Caco-2 (cell line): ENCODE measurements around the gene HLA-F. TPM values are rescaled to one million over a fixed set of nuclear protein-coding genes. Genes with fewer than 3 reads are reported as not detected.

Experiments used
- BruUV-seq: library from RNA; stranded (reverse); fragments of 400-500 nt; replicated peaks from 2 replicates; lab custom pipeline; 2021; lab: Mats Ljungman, UMichigan
- CTCF ChIA-PET: fragments of 300-600 bp; sonication (Branson Sonifier 250); formaldehyde crosslinking; loops from one replicate; lab custom pipeline; 2022; ENCODE audit warnings: antibody characterized with exemption; lab: Charles Lee
- POLR2A ChIA-PET: fragments of 300-600 bp; sonication (Branson Sonifier 250); formaldehyde crosslinking; loops from one replicate; lab custom pipeline; 2022; ENCODE audit warnings: antibody characterized with exemption; lab: Charles Lee
- DNase-seq, 2 experiments: peaks; one replicate each; pipeline versions ENCODE4 v3.0.0 to v3.0.0-alpha.2; 2020 to 2022
- H3K27me3 ChIP-seq: replicated peaks from 2 replicates; pipeline ENCODE4 v1.6.0; 2011; ENCODE audit warnings: low read length; ENCODE audit not compliant: control insufficient read depth, insufficient read depth
- H3K36me3 ChIP-seq: 2 replicates; pipeline ENCODE4 v1.5.1; 2011; ENCODE audit warnings: low read length; ENCODE audit not compliant: control insufficient read depth, insufficient read depth
- H3K4me1 ChIP-seq: fragments of 250-450 bp; sonication (Bioruptor Pico); 2 replicates; pipeline ENCODE4 v1.5.1; 2020; ENCODE audit warnings: mild to moderate bottlenecking
- H3K4me3 ChIP-seq: 2 replicates; pipeline ENCODE4 v1.5.1; 2011; ENCODE audit warnings: low read depth, mild to moderate bottlenecking, control low read depth, low read length
- H3K9me3 ChIP-seq: fragments of 250-450 bp; sonication (Bioruptor Pico); 2 replicates; pipeline ENCODE4 v1.5.1; 2020; ENCODE audit warnings: mild to moderate bottlenecking, moderate library complexity
- H3K27ac Mint-ChIP-seq: one replicate; pipeline ENCODE4 v1.8.0; 2022; ENCODE audit warnings: mixed read lengths; ENCODE audit not compliant: unreplicated experiment
- H3K27me3 Mint-ChIP-seq: one replicate; pipeline ENCODE4 v1.8.0; 2022; ENCODE audit warnings: mixed read lengths; ENCODE audit not compliant: insufficient read depth, unreplicated experiment
- H3K36me3 Mint-ChIP-seq: one replicate; pipeline ENCODE4 v1.8.0; 2022; ENCODE audit warnings: mild to moderate bottlenecking, mixed read lengths; ENCODE audit not compliant: insufficient read depth, unreplicated experiment
- H3K4me1 Mint-ChIP-seq: one replicate; pipeline ENCODE4 v1.8.0; 2022; ENCODE audit warnings: low read depth, mixed read lengths; ENCODE audit not compliant: unreplicated experiment
- H3K4me3 Mint-ChIP-seq: one replicate; pipeline ENCODE4 v1.8.0; 2022; ENCODE audit warnings: mild to moderate bottlenecking, moderate library complexity, mixed read lengths; ENCODE audit not compliant: unreplicated experiment
- H3K9me3 Mint-ChIP-seq: one replicate; pipeline ENCODE4 v1.8.0; 2022; ENCODE audit warnings: mixed read lengths; ENCODE audit not compliant: unreplicated experiment
- CTCF ChIP-seq, 2 experiments: fragments of 200-600 bp in 1 of 2; IDR thresholded peaks; 1 replicate in 1 of 2; 2 replicates in 1 of 2; pipeline versions ENCODE4 v1.5.1 to v1.8.0; 2011 to 2022; ENCODE audit warnings: antibody characterized with exemption in 1 of 2, control low read depth in 1 of 2, inconsistent platforms in 1 of 2, low read depth in 1 of 2, low read length in 1 of 2, mild to moderate bottlenecking in 1 of 2, moderate library complexity in 1 of 2; ENCODE audit not compliant: insufficient read depth in 1 of 2, severe bottlenecking in 1 of 2, unreplicated experiment in 1 of 2
- intact Hi-C: fragments of 100-400 bp; cut with micrococcal nuclease; formaldehyde crosslinking; loops from one replicate; pipeline ENCODE4 v1.10.0; 2022; ENCODE audit not compliant: unreplicated experiment
- total RNA-seq: library from RNA; stranded (reverse); gene quantifications from 2 replicates; pipeline ENCODE4 v1.2.3, GENCODE V29; 2022

HLA-F gene
- total RNA-seq, 1 experiment from 2014 or later, result 4.7 TPM

- BruUV-seq, result no TSS peak
- intact Hi-C loops, result no loop called here
- no peaks in the 10 kb centered on the region for H3K9me3 Mint-ChIP-seq
- DNase-seq, result peak in 1 of 2 experiments; percentile 9
- Histone ChIP-seq H3K4me1 (no peaks in the 10 kb centered on the region), H3K9me3 (no peaks in the 10 kb centered on the region), H3K36me3 (no peaks in the 10 kb centered on the region), H3K4me3 (no peak overlapping the region), H3K27me3 (no peaks in the 10 kb centered on the region)
- no peak for TF ChIP-seq CTCF (IDR thresholded peaks at IDR 0.05; ENCODE audit: insufficient read depth in 1 of 2, low read depth in 1 of 2, low read length in 1 of 2, severe bottlenecking in 1 of 2, unreplicated experiment in 1 of 2)
- POLR2A ChIA-PET, result no interaction called here
- H3K4me3 Mint-ChIP-seq, result no peak overlapping the region
- no peak overlapping the region for H3K27ac Mint-ChIP-seq
- H3K4me1 Mint-ChIP-seq, result no peaks in the 10 kb centered on the region
- peaks cover 3% of the 10 kb centered on the region for H3K27me3 Mint-ChIP-seq
- CTCF ChIA-PET, result no interaction called here
- no peaks in the 10 kb centered on the region for H3K36me3 Mint-ChIP-seq
These were observed 37.4 kb upstream of the HLA-F start for GRCh38 chr6:29685718-29686326.

GRCh38 chr6:29694637-29695036, 28.6 kb upstream of the HLA-F start:
- H3K36me3 Mint-ChIP-seq, result no peaks in the 10 kb centered on the region
- no peaks in the 10 kb centered on the region for H3K36me3 ChIP-seq
- intact Hi-C loops, result no loop called here
- no peaks in the 10 kb centered on the region for H3K9me3 ChIP-seq
- TF ChIP-seq CTCF (IDR thresholded peaks at IDR 0.05; ENCODE audit: insufficient read depth in 1 of 2, low read depth in 1 of 2, low read length in 1 of 2, severe bottlenecking in 1 of 2, unreplicated experiment in 1 of 2), result no peak
- no peak overlapping the region for H3K4me3 ChIP-seq
- no TSS peak for BruUV-seq
- no peaks in the 10 kb centered on the region for H3K4me1 ChIP-seq
- H3K27me3 ChIP-seq, result no peaks in the 10 kb centered on the region
- H3K9me3 Mint-ChIP-seq, result peaks cover 10% of the 10 kb centered on the region
- no peak overlapping the region for H3K27ac Mint-ChIP-seq
- no peaks in the 10 kb centered on the region for H3K4me1 Mint-ChIP-seq
- ChIA-PET POLR2A (no interaction called here), CTCF (interaction anchor here (1.0 kb wide), 1 partner anchor 45 kb away, joined by 3 read pairs; no protein-coding TSS in a partner anchor)
- no peak overlapping the region for H3K4me3 Mint-ChIP-seq
- H3K27me3 Mint-ChIP-seq, result no peaks in the 10 kb centered on the region
- no peak for DNase-seq

- no peak overlapping the region for H3K27ac Mint-ChIP-seq
- H3K9me3 ChIP-seq, result no peaks in the 10 kb centered on the region
- peak; percentile 31 to 68 for TF ChIP-seq CTCF (IDR thresholded peaks at IDR 0.05; ENCODE audit: insufficient read depth in 1 of 2, low read depth in 1 of 2, low read length in 1 of 2, severe bottlenecking in 1 of 2, unreplicated experiment in 1 of 2)
- ChIA-PET CTCF (interaction anchor here (0.5 to 2.1 kb wide), 8 partner anchors 9 to 64 kb away, joined by 3 to 30 read pairs (median 6); partner anchors contain the start of gene GABBR1), POLR2A (no interaction called here)
- intact Hi-C loops, result loop anchor here (1.0 kb wide), 1 partner anchor 48 kb away; no protein-coding TSS in a partner anchor
- H3K27me3 Mint-ChIP-seq, result peaks cover 2% of the 10 kb centered on the region
- H3K36me3 ChIP-seq, result no peaks in the 10 kb centered on the region
- no peaks in the 10 kb centered on the region for H3K36me3 Mint-ChIP-seq
- H3K4me3 Mint-ChIP-seq, result no peak overlapping the region
- H3K4me1 Mint-ChIP-seq, result no peaks in the 10 kb centered on the region
- no peaks in the 10 kb centered on the region for H3K4me1 ChIP-seq
- H3K27me3 ChIP-seq, result no peaks in the 10 kb centered on the region
- no peak overlapping the region for H3K4me3 ChIP-seq
- DNase-seq, result peak in 1 of 2 experiments; percentile 20
- H3K9me3 Mint-ChIP-seq, result peaks cover 10% of the 10 kb centered on the region
- BruUV-seq, result no TSS peak
These were observed 26.8 kb upstream of the HLA-F start for GRCh38 chr6:29696147-29697125.
